TTC549 (cell line): ENCODE results near the gene SRD5A2.
"Not testable (repeated sequence)": the region's sequence is repeated elsewhere in the genome, so short reads cannot be mapped to it uniquely, and the experiment has no call there.

Experiments used
- FAIRE-seq: peaks from 2 replicates; lab custom pipeline; 2012; peaks lifted over from hg19 to GRCh38; lab: Jason Lieb, UNC

The SRD5A2 gene

GRCh38 chr2:31533036-31533435 is 47.7 kb downstream of the SRD5A2 start:
- no peak for FAIRE-seq

GRCh38 chr2:31531101-31531500 is 49.6 kb downstream of the SRD5A2 start:
- no peak for FAIRE-seq

GRCh38 chr2:31529256-31529655 is 51.5 kb downstream of the SRD5A2 start:
- no peak for FAIRE-seq

GRCh38 chr2:31528823-31529222 is 51.9 kb downstream of the SRD5A2 start:
- no peak for FAIRE-seq

GRCh38 chr2:31526946-31527732 is 53.6 kb downstream of the SRD5A2 start:
- no peak for FAIRE-seq

GRCh38 chr2:31525876-31526275 is 54.9 kb downstream of the SRD5A2 start:
- FAIRE-seq = no peak

- FAIRE-seq = no peak
Observed at GRCh38 chr2:31524592-31524991, 56.1 kb downstream of the SRD5A2 start.

- FAIRE-seq = peak; percentile 80
Observed at GRCh38 chr2:31523871-31524492, 56.8 kb downstream of the SRD5A2 start.

- no peak for FAIRE-seq
Observed at GRCh38 chr2:31522786-31523185, 58.0 kb downstream of the SRD5A2 start.

GRCh38 chr2:31517442-31518203 is 63.1 kb downstream of the SRD5A2 start:
- FAIRE-seq = no peak

GRCh38 chr2:31515586-31515985 is 65.2 kb downstream of the SRD5A2 start:
- no peak for FAIRE-seq

GRCh38 chr2:31513553-31513952 is 67.2 kb downstream of the SRD5A2 start:
- no peak for FAIRE-seq

GRCh38 chr2:31511376-31511775 is 69.4 kb downstream of the SRD5A2 start:
- no peak for FAIRE-seq

- FAIRE-seq = no peak
Observed at GRCh38 chr2:31505111-31505510, 75.6 kb downstream of the SRD5A2 start.

GRCh38 chr2:31504311-31504710 is 76.4 kb downstream of the SRD5A2 start:
- FAIRE-seq = no peak

- FAIRE-seq = not testable (repeated sequence)
Observed at GRCh38 chr2:31496451-31496874, 84.3 kb downstream of the SRD5A2 start.

GRCh38 chr2:31489339-31489738 is 91.4 kb downstream of the SRD5A2 start:
- not testable (repeated sequence) for FAIRE-seq

GRCh38 chr2:31483246-31483645 is 97.5 kb downstream of the SRD5A2 start:
- FAIRE-seq = no peak

- no peak for FAIRE-seq
Observed at GRCh38 chr2:31476511-31477180, 104.1 kb downstream of the SRD5A2 start.

- no peak for FAIRE-seq
Observed at GRCh38 chr2:31475692-31476091, 105.0 kb downstream of the SRD5A2 start.

GRCh38 chr2:31474296-31474695 is 106.4 kb downstream of the SRD5A2 start:
- no peak for FAIRE-seq
